IgD-negative memory B cell (primary cell): ENCODE data around the gene ABHD1. TPM values are rescaled to one million over a fixed set of nuclear protein-coding genes. Genes with fewer than 3 reads are reported as not detected.
A peak's percentile ranks its signal among the peaks of the same experiment; 100 is the strongest.

Experiments used
- H3K27ac Mint-ChIP-seq, 3 donors: one replicate each; pipeline ENCODE4 v1.8.0; 2020 to 2022; ENCODE audit warnings: mild to moderate bottlenecking in 3 of 3, mixed read lengths in 3 of 3, moderate library complexity in 1 of 3
- H3K27me3 Mint-ChIP-seq: one replicate; pipeline ENCODE4 v1.8.0; 2021; ENCODE audit warnings: mixed read lengths
- H3K36me3 Mint-ChIP-seq: one replicate; pipeline ENCODE4 v1.8.0; 2020; ENCODE audit warnings: mild to moderate bottlenecking, mixed read lengths
- H3K4me1 Mint-ChIP-seq, 3 donors: one replicate each; pipeline ENCODE4 v1.8.0; 2020 to 2022; ENCODE audit warnings: mixed read lengths in 3 of 3, mild to moderate bottlenecking in 1 of 3
- H3K4me3 Mint-ChIP-seq, 4 donors: one replicate each; pipeline ENCODE4 v1.8.0; 2020 to 2022; ENCODE audit warnings: mild to moderate bottlenecking in 4 of 4, mixed read lengths in 4 of 4, moderate library complexity in 3 of 4
- H3K9me3 Mint-ChIP-seq, 3 donors: one replicate each; pipeline ENCODE4 v1.8.0; 2020 to 2021; ENCODE audit warnings: mixed read lengths in 3 of 3, mild to moderate bottlenecking in 1 of 3
- polyA plus RNA-seq: library from polyadenylated mRNA; unstranded; fragments of 300-500 nt; fragmentation: Illumina TruSeq; gene quantifications from one replicate; pipeline ENCODE4 v1.2.3, GENCODE V29; 2021

Gene ABHD1
- polyA plus RNA-seq, 1 donor from 2014 or later, result 0.35 TPM

DNA sequence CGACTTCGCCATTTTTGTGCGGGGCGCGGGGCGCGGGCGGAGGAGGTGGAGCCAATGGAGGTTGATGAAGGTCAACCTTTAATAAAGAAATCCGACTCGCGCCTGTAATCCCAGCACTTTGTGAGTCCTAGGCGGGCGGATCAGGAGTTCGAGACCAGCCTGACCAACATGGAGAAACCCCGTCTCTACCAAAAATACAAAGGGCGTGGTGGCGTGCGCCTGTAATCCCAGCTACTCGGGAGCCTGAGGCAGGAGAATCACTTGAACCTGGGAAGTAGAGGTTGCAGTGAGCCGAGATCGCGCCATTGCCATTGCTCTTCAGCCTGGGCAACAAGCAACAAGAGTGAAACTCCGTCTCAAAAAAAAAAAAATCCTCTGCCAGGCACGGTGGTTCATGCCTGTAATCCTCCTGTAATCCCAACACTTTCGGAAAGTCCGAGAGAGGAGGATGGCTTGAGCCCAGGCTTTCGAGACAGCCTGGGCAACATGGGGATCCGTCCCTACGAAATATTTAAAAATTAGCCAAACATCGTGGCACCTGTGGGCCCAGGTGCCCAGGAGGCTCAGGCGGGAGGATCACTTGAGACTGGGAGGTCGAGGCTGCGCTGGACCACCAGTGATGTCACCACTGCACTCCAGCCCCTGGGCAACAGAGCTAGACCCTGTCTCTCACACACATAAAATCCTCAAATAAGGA, 11.3 kb downstream of the ABHD1 start:
- Mint-ChIP-seq H3K9me3 (no peaks in the 10 kb centered on the region), H3K4me3 (peak overlapping the region; percentile 90 to 98 (median 94)), H3K4me1 (peaks cover 10 to 18% (median 14%) of the 10 kb centered on the region in 3 donors), H3K36me3 (peaks cover 2% of the 10 kb centered on the region), H3K27me3 (peaks cover 1% of the 10 kb centered on the region), H3K27ac (peak overlapping the region; percentile 86 to 99 (median 98))

DNA sequence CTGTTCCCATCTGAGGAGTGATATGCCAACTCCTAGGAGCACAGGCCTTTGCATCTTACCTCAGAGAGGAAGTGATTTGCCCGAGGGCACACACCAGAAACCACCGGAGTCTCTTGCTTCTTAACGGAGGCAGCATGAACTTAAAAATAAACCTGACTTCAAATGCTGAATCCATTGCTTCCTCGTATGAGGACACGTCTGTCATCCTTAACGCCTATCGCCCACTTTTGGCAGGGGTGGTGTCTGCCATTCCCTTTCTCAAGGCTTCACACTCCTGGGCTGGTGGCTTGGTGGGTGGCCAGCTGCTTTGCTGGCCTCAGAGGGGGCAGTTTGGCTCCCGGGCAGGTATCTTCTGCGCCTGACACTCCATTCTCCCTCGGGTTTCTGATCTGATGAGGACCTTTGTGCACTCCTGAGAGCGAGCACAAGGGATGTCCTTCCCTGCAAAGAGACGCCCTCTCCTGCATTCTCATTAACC, 11.9 kb downstream of the ABHD1 start:
- H3K4me1 Mint-ChIP-seq, result peaks cover 10 to 16% (median 14%) of the 10 kb centered on the region in 3 donors
- H3K9me3 Mint-ChIP-seq, result no peaks in the 10 kb centered on the region
- peaks cover 2% of the 10 kb centered on the region for H3K36me3 Mint-ChIP-seq
- peak overlapping the region; percentile 63 to 92 (median 84) for H3K4me3 Mint-ChIP-seq
- peak overlapping the region in 2 of 3 donors; percentile 86 to 98 for H3K27ac Mint-ChIP-seq
- peaks cover 1% of the 10 kb centered on the region for H3K27me3 Mint-ChIP-seq

DNA sequence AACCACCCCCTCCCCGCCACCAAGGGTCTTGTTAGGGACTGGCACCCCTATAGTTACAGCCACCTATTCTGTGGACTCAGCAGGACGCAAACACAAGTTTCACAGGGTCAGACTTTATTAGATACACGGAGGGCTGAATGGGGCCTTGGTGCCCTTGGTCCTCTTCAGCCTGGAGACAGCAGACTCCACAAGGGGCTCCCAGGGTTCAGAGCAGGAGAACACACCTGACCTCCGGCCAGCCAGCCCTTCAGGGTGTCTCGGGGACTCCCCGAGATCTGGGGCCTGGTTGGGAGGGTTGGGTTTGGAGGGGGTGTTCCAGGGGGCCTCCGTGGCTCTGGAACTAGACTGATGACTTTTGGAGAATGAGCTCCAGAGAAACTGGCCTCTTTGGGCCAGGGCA, 13.1 kb downstream of the ABHD1 start:
- H3K27ac Mint-ChIP-seq, result peak overlapping the region in 2 of 3 donors; percentile 50 to 57
- peaks cover 10 to 16% (median 14%) of the 10 kb centered on the region in 3 donors for H3K4me1 Mint-ChIP-seq
- peaks cover 2% of the 10 kb centered on the region for H3K36me3 Mint-ChIP-seq
- no peaks in the 10 kb centered on the region for H3K9me3 Mint-ChIP-seq
- peaks cover 1% of the 10 kb centered on the region for H3K27me3 Mint-ChIP-seq
- no peak overlapping the region for H3K4me3 Mint-ChIP-seq

DNA sequence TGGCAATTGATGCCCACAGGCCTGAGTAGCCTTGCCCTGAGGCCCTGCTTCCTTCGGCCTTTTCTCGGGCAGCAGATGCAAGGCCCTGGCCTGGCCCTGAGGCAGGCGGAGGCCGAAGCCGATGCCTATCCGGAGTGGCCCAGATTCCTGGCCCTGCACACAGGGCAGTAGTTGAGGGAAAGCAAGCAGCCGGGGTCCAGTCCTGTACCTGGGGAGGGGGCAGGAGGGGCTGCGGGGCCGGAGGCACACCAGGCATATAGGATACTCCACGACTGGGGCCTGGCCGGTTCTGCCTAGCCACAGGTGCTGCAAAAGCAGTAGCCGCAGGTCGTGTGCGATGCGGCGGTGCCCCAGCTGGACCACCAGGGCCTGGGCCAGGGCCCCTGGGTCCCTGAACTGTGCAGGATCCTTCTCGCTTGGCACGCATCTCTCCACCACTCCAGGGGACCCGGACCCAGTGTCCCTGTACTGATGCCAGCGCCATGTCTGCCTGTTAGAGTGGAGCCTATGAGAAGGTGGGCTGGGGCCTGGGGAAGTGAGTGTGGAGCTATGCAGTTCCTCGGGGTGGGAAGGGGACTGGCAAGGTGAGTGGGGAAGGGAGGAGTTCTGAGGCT, 13.8 kb downstream of the ABHD1 start:
- peaks cover 10 to 16% (median 14%) of the 10 kb centered on the region in 3 donors for H3K4me1 Mint-ChIP-seq
- peaks cover 2% of the 10 kb centered on the region for H3K36me3 Mint-ChIP-seq
- no peaks in the 10 kb centered on the region for H3K9me3 Mint-ChIP-seq
- H3K27me3 Mint-ChIP-seq, result peaks cover 1% of the 10 kb centered on the region
- H3K27ac Mint-ChIP-seq, result no peak overlapping the region
- no peak overlapping the region for H3K4me3 Mint-ChIP-seq

DNA sequence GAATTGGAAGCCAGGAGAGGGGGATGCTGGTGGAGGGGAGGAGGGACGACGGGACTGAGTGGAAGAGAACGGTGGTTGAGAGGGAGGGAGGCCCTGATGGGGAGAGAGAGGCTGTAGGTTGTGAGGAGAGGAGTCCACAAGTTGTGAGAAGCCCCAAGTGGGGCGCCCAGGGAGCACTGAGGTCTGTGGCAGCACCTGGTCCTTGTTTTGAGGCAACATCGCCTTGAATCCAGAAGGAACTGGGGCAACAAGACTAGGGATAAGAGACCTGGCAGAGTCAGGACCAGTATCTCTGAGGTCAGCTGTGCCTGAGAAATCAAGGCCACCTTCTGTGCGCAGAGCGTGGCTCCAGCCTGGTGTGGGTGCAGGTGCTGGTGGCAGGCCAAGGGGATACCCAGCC, 14.5 kb downstream of the ABHD1 start:
- peaks cover 6 to 13% (median 11%) of the 10 kb centered on the region in 3 donors for H3K4me1 Mint-ChIP-seq
- H3K27me3 Mint-ChIP-seq, result peaks cover 1% of the 10 kb centered on the region
- H3K9me3 Mint-ChIP-seq, result no peaks in the 10 kb centered on the region
- H3K36me3 Mint-ChIP-seq, result peaks cover 2% of the 10 kb centered on the region
- peak overlapping the region in 1 of 4 donors; percentile 53 for H3K4me3 Mint-ChIP-seq
- H3K27ac Mint-ChIP-seq, result peak overlapping the region in 1 of 3 donors; percentile 41

DNA sequence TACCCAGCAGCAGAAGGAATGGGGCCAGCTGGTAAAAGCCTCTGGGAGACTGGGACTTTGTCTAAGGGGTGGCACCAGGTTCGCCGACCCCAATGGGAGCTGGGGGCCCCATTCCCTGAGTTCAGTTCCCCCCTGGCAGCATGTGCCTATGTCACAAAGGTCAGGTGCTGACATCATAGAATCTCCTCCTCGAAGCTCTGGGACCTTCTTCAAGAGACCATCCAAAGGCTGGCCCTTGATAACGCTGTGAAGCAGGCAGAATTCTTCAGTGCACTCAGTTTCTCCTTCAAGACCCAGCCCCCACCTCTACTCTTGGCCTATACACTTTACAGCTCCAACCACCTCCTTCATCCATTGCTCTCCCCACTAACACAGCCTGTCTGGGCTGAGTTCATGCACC, 15.7 kb downstream of the ABHD1 start, which contains the start of gene PRR30:
PRR30 (minus strand) TSS at position 101 of the 400 bp plus-strand sequence. CDS start 1,081 bp downstream, outside the sequence.
- peak within 1 kb of the TSS in 1 of 3 donors; percentile 53 for H3K27ac Mint-ChIP-seq
- no peaks in the 10 kb centered on the region for H3K9me3 Mint-ChIP-seq
- H3K4me3 Mint-ChIP-seq, result peak within 1 kb of the TSS in 2 of 4 donors; percentile 25 to 53
- no peaks in the 10 kb centered on the region for H3K36me3 Mint-ChIP-seq
- peaks cover 2 to 4% (median 3%) of the 10 kb centered on the region in 3 donors for H3K4me1 Mint-ChIP-seq
- peaks cover 1% of the 10 kb centered on the region for H3K27me3 Mint-ChIP-seq

DNA sequence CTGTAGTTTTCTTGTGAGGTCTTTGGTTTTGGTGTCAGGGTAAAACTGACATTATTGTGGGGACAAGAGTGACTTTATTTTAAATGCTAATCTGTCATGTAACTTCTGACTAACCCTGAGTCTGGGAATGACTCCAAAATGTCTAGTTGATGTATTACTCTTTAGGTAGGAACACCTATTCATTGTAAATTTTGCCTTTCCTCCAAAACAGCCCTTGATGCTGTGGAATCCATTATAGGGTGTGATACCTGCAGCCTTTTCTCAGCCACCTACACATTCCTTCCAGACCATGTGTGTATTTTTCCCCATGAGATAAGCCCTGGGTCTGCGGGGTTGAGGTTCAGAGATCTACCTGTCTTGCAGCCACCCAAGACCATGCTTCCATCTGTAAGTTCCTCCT, 19.7 kb downstream of the ABHD1 start:
- no peaks in the 10 kb centered on the region for H3K36me3 Mint-ChIP-seq
- H3K4me1 Mint-ChIP-seq, result peaks cover 0 to 1% (median 0%) of the 10 kb centered on the region in 3 donors
- H3K27ac Mint-ChIP-seq, result no peak overlapping the region
- peaks cover 3% of the 10 kb centered on the region for H3K27me3 Mint-ChIP-seq
- H3K9me3 Mint-ChIP-seq, result no peaks in the 10 kb centered on the region
- no peak overlapping the region for H3K4me3 Mint-ChIP-seq

DNA sequence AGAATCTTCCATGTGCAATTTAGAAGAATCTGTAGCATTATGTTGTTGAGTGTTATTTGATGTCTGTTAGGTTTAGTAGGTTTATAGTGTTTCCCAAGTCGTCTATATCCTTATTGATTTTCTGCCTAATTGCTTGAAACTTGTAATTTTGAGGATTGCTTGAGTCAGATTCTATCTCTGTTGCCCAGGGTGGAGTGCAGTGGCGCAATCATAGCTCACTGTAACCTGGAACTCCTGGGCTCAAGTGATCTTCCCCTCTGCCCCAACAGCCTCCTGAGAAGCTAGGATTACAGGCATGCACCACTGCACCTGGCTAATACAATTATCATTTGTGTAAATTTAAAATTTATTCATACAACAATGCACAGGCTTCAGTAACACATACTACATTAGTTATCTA, 22.1 kb downstream of the ABHD1 start:
- Mint-ChIP-seq H3K27ac (no peak overlapping the region), H3K9me3 (no peaks in the 10 kb centered on the region), H3K4me3 (no peak overlapping the region), H3K27me3 (peaks cover 6% of the 10 kb centered on the region), H3K36me3 (no peaks in the 10 kb centered on the region), H3K4me1 (peaks cover 0 to 1% (median 0%) of the 10 kb centered on the region in 3 donors)

DNA sequence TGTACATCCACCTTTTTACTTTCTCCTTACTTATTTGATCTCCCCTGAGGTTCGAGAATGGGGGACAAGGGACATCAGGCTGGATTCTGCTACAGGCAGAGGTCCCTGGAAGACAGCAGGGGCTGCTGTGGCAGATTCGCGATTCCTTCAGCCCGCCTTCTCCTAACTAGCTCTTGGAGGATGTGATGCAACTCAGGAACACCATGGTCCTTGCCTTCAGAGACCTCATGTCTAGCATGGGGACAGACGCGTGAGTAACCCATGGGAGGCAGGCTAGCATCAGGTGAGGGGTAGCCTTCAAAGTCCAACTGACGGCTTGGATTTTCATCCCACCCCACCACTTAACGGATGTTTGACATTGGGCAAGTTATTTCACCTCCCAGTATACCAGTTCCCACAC, 24.3 kb downstream of the ABHD1 start:
- Mint-ChIP-seq H3K4me3 (no peak overlapping the region), H3K27ac (no peak overlapping the region), H3K27me3 (peaks cover 9% of the 10 kb centered on the region), H3K9me3 (no peaks in the 10 kb centered on the region), H3K36me3 (no peaks in the 10 kb centered on the region), H3K4me1 (peaks cover 0 to 1% (median 0%) of the 10 kb centered on the region in 3 donors)

DNA sequence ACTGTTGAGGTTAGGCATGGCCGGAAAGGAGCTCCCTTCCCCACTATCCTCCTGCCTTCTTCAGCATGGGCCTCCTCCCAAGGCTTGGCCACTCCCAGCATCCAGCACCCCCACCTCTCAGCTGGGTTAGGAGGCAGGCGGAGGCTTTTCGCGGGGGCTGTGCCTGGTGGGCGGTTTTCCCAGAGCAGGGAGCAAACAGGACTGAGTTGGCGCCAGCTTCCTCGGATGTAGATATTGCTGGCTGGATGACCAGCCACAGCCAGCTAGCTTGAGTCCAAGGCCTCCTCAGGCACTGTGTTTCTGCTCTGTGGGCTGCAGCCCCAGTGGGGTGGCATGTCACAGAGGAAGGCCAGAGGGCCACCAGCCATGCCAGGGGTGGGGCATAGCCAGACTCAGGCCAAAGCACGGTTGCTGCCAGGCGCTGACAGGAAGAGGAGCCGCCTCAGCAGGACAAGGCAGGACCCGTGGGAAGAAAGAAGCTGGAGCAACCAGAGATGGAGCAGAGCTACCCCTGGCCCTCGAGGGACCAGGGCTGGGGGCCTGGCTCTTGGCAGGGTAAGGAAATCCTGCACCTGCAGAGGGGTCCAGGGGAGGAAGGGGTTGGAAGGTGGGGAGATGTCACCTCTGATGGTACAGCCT, 25.3 kb downstream of the ABHD1 start, which contains the start of gene TCF23:
TCF23 (plus strand) TSS at position 204 of the 639 bp plus-strand sequence; CDS start at position 334, 130 bp downstream.
- H3K27me3 Mint-ChIP-seq, result peaks cover 10% of the 10 kb centered on the region
- no peak within 1 kb of the TSS for H3K4me3 Mint-ChIP-seq
- H3K27ac Mint-ChIP-seq, result no peak within 1 kb of the TSS
- peaks cover 0 to 1% (median 0%) of the 10 kb centered on the region in 3 donors for H3K4me1 Mint-ChIP-seq
- no peaks in the 10 kb centered on the region for H3K9me3 Mint-ChIP-seq
- no peaks in the 10 kb centered on the region for H3K36me3 Mint-ChIP-seq

DNA sequence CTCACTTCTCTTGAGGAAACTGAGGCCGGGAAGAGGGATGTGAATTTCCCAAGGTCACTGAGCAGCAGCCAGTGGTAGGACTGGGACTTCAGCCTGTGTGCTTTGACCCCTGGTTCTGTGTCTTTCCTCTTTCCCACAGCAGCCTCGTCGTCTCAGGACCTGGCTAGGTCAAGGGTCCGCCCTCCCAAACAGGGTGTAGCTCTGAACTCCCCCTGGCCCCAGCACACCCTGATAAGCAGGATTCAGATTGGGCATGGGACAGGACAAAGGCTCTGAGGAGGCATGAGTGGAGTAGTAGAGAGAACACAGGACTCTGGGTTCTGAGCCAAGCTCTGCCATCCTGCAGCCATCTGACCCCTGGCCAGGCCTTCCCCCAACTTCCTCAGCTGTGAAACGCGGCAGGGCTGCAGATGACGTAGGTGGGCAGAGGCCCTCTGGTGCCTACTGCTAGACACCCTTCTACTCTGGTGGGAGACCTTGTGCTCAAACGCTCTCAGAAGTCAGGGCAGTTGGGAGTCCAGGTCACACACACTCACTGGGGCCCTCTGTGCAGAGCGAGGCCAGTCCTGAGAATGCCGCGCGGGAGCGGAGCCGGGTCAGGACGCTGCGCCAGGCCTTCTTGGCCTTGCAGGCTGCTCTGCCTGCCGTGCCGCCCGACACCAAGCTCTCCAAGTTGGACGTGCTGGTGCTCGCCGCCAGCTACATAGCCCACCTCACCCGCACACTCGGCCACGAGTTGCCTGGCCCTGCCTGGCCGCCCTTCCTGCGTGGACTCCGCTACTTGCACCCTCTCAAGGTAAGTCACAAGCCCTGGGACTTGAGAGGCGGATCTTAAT, 26.2 kb downstream of the ABHD1 start:
- peaks cover 10% of the 10 kb centered on the region for H3K27me3 Mint-ChIP-seq

DNA sequence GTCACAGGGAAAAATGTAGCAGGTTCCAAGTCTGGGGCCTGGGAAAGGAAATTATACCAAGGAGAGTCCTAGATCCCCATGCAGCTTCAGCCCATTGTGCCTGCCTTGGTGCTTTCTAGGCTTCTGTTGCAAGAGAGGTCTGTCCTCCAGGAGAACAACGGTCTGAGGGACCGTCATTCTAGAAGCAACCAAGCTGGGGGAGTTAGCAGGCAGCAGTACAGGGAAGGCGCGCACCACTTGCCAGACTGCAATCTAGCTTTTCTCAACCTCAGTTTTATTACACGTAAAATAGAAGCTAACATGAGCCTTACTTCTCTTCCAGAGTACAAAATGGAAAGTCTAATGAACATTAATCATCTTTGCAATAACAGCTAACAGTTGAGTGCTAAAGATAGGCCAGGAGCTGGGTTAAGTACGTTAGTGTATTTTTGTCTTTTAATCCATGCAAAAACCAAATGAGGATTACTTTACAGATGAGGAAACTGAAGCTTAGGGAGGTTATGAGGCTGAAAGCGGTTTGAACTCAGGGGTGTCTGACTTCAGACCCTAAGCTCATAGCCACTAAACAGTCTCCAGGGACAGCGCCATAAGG, 27.1 kb downstream of the ABHD1 start:
- Mint-ChIP-seq H3K27ac (no peak overlapping the region), H3K36me3 (no peaks in the 10 kb centered on the region), H3K4me1 (no peaks in the 10 kb centered on the region), H3K9me3 (no peaks in the 10 kb centered on the region), H3K27me3 (peaks cover 10% of the 10 kb centered on the region), H3K4me3 (no peak overlapping the region)

More for the DNA sequence above, 26.2 kb downstream of the ABHD1 start:
- H3K36me3 Mint-ChIP-seq, result no peaks in the 10 kb centered on the region
- peaks cover 0 to 1% (median 0%) of the 10 kb centered on the region in 3 donors for H3K4me1 Mint-ChIP-seq
- H3K9me3 Mint-ChIP-seq, result no peaks in the 10 kb centered on the region
- no peak overlapping the region for H3K4me3 Mint-ChIP-seq
- H3K27ac Mint-ChIP-seq, result no peak overlapping the region

DNA sequence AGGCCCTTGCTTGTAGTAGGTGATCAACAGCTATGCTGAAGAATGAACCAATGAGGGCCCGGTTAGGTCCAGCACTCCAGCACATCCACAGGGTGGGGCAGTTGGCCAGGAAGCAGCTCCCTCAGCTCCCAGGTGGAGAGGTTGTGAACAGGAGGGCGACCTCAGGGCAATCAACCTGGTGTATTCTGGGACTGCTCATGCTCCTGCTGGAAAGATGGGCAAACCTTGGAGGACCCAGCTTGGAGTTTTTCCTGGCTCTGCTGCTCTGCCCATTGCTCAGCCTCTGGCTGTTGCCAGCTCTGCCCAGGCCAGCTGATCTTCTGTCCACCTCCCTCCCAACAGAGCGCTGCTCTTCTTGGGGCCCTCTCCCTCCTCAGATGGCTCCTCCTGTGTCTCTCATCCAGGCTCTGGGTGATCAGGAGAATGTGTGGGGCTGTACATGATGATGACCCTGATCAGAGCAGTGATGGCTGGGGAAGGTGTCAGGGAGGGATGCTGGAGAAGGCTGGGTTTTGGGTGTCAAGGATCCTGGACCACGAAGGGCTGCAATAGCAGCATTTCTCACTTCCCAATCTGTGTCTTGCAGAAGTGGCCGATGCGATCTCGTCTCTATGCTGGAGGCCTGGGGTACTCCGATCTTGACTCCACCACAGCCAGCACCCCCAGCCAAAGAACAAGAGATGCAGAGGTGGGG, 28.6 kb downstream of the ABHD1 start:
- H3K9me3 Mint-ChIP-seq, result no peaks in the 10 kb centered on the region
- H3K27ac Mint-ChIP-seq, result no peak overlapping the region
- H3K4me3 Mint-ChIP-seq, result no peak overlapping the region
- H3K27me3 Mint-ChIP-seq, result peaks cover 12% of the 10 kb centered on the region
- no peaks in the 10 kb centered on the region for H3K4me1 Mint-ChIP-seq
- no peaks in the 10 kb centered on the region for H3K36me3 Mint-ChIP-seq
